K562 (cell line): ENCODE data around the gene DUOX2. TPM values are rescaled to one million over a fixed set of nuclear protein-coding genes. Genes with fewer than 3 reads are reported as not detected.

ENCODE experiments used
- ATF1 ChIP-seq, 2 experiments: fragments of 450-650 bp in 1 of 2; IDR thresholded peaks; 2 replicates each; pipeline ENCODE4 v1.6.1; 2016; ENCODE audit warnings: missing compliant biosample characterization in 1 of 2, missing genetic modification characterization in 1 of 2
- CREB3L1 ChIP-seq: fragments of 450-650 bp; IDR thresholded peaks from 2 replicates; pipeline ENCODE4 v1.6.1; 2014; ENCODE audit warnings: low read depth, mild to moderate bottlenecking, moderate library complexity, borderline replicate concordance
- CTBP1 ChIP-seq: fragments of 450-650 bp; IDR thresholded peaks from 2 replicates; pipeline ENCODE4 v1.6.1; 2016; ENCODE audit warnings: borderline replicate concordance
- E2F4 ChIP-seq: sonication (generic); formaldehyde crosslinking; IDR thresholded peaks from 2 replicates; pipeline ENCODE4 v1.8.0; 2022; ENCODE audit warnings: mild to moderate bottlenecking, low read depth, missing genetic modification reagents
- FOS ChIP-seq: IDR thresholded peaks from 3 replicates; pipeline ENCODE4 v1.6.1; 2011; ENCODE audit not compliant: insufficient read length; ENCODE audit errors: extremely low read depth
- FOSL1 ChIP-seq: fragments of 200-800 bp; sonication (Bioruptor generic); conservative IDR thresholded peaks from 2 replicates; pipeline ENCODE4 v1.6.1; 2016; ENCODE audit warnings: missing genetic modification characterization, missing compliant biosample characterization
- GATA2 ChIP-seq: sonication (generic); formaldehyde crosslinking; IDR thresholded peaks from 2 replicates; pipeline ENCODE4 v1.4.0; 2020; ENCODE audit warnings: mild to moderate bottlenecking, missing genetic modification reagents
- GATAD2A ChIP-seq: fragments of 450-650 bp; IDR thresholded peaks from 2 replicates; pipeline ENCODE4 v1.6.1; 2017
- GTF2E2 ChIP-seq: fragments of 200-800 bp; sonication (Bioruptor generic); IDR thresholded peaks from 2 replicates; pipeline ENCODE4 v1.6.1; 2016; ENCODE audit warnings: missing genetic modification characterization, missing compliant biosample characterization
- HIVEP1 ChIP-seq: fragments of 250-450 bp; sonication (Bioruptor Pico); IDR thresholded peaks from 2 replicates; pipeline ENCODE4 v1.4.0; 2020; ENCODE audit warnings: mild to moderate bottlenecking
- HNRNPH1 ChIP-seq: fragments of 200-400 bp; formaldehyde crosslinking; optimal IDR thresholded peaks from 2 replicates; pipeline ENCODE3; 2017; ENCODE audit warnings: low read depth, mild to moderate bottlenecking, low read length, moderate library complexity
- HOXB6 ChIP-seq: fragments of 250-450 bp; sonication (Bioruptor Pico); IDR thresholded peaks from 2 replicates; pipeline ENCODE4 v1.5.1; 2022; ENCODE audit warnings: mild to moderate bottlenecking, borderline replicate concordance
- KAT7 ChIP-seq: sonication (generic); formaldehyde crosslinking; IDR thresholded peaks from 2 replicates; pipeline ENCODE4 v1.8.0; 2022; ENCODE audit warnings: missing genetic modification reagents, mild to moderate bottlenecking, borderline replicate concordance
- LEF1 ChIP-seq: fragments of 450-650 bp; IDR thresholded peaks from 2 replicates; pipeline ENCODE4 v1.6.1; 2016; ENCODE audit warnings: mild to moderate bottlenecking
- RREB1 ChIP-seq: fragments of 250-450 bp; sonication (Bioruptor Pico); IDR thresholded peaks from 2 replicates; pipeline ENCODE4 v1.4.0; 2020
- SMAD3 ChIP-seq: fragments of 450-650 bp; formaldehyde crosslinking; conservative IDR thresholded peaks from 2 replicates; pipeline ENCODE4 v1.4.0; 2020; ENCODE audit warnings: mild to moderate bottlenecking
- SMARCA4 ChIP-seq: fragments of 450-650 bp; IDR thresholded peaks from 2 replicates; pipeline ENCODE4 v1.6.1; 2016
- TBP ChIP-seq: optimal IDR thresholded peaks from 2 replicates; pipeline ENCODE3; 2011; ENCODE audit warnings: low read depth, low read length, improper control_type of control experiment
- ZKSCAN1 ChIP-seq: fragments of 150-350 bp; IDR thresholded peaks from 2 replicates; pipeline ENCODE4 v1.6.1; 2016; ENCODE audit warnings: low read depth, low read length
- ZNF124 ChIP-seq: sonication (generic); formaldehyde crosslinking; IDR thresholded peaks from 2 replicates; pipeline ENCODE4 v1.8.1; 2022; ENCODE audit warnings: missing genetic modification reagents
- ZNF143 ChIP-seq: sonication (generic); formaldehyde crosslinking; IDR thresholded peaks from 2 replicates; pipeline ENCODE4 v1.9.0; 2022; ENCODE audit warnings: mild to moderate bottlenecking, missing genetic modification reagents
- ZNF436 ChIP-seq: fragments of 250-450, 450-650 bp; sonication (Bioruptor Pico); formaldehyde crosslinking; IDR thresholded peaks from 2 replicates; pipeline ENCODE4 v1.7.0; 2020; ENCODE audit warnings: mild to moderate bottlenecking
- ZNF586 ChIP-seq: fragments of 450-650 bp; formaldehyde crosslinking; conservative IDR thresholded peaks from 2 replicates; pipeline ENCODE4 v1.4.0; 2020; ENCODE audit warnings: mild to moderate bottlenecking, moderate library complexity
- ZNF75A ChIP-seq: fragments of 450-650 bp; formaldehyde crosslinking; IDR thresholded peaks from 2 replicates; pipeline ENCODE4 v1.4.0; 2020; ENCODE audit warnings: mild to moderate bottlenecking
- polyA plus RNA-seq, 8 experiments: library from polyadenylated mRNA; depleted of rRNA in 4 of 8; stranded (reverse) in 5 of 8; unstranded in 3 of 8; fragments of >200 nt; fragmentation: Nextera tagmentation in 2 of 8; fragmentation: Illumina TruSeq in 1 of 8; extraction: Ambion mirVana in 2 of 8; extraction: Trizol in 1 of 8; gene quantifications; 2 replicates each; pipeline versions ENCODE4 v1.2.1 to v1.2.3, GENCODE V29; 2011 to 2014; ENCODE audit warnings: inconsistent platforms in 1 of 8, missing spikeins in 1 of 8
- total RNA-seq, 7 experiments: library from RNA; depleted of rRNA in 6 of 7; stranded (reverse); fragments of >200 nt in 6 of 7; fragmentation: Illumina TruSeq in 2 of 7; extraction: Trizol in 2 of 7; gene quantifications; 2 replicates each; pipeline versions ENCODE4 v1.2.1 to v1.2.3, GENCODE V29; 2011 to 2021; ENCODE audit warnings: low replicate concordance in 1 of 7

Gene DUOX2
- total and polyA plus RNA-seq, 9 of the 15 experiments (the other 6 are each of a cell fraction or from before 2014, with no cell fraction given), result 0.01 to 0.03 (median 0.02) TPM; not detected in 6

- TF ChIP-seq ATF1 (CRISPR knock-in tag; IDR thresholded peaks at IDR 0.05) (no peak), ATF1 (tag; IDR thresholded peaks at IDR 0.05) (peak; percentile 55), ZKSCAN1 (no peak), HIVEP1 (CRISPR knock-in tag) (no peak), ZNF143 (no peak), HOXB6 (no peak), ZNF75A (CRISPR knock-in tag) (no peak), HNRNPH1 (no peak), TBP (peak; percentile 33), LEF1 (no peak), RREB1 (CRISPR knock-in tag) (no peak), ZNF436 (CRISPR knock-in tag) (no peak), GATA2 (CRISPR knock-in tag) (no peak), GATAD2A (no peak), ZNF124 (CRISPR knock-in tag) (no peak), KAT7 (no peak), FOSL1 (tag) (no peak), E2F4 (no peak), CTBP1 (peak; percentile 74; the same call in 1 of the 2 replicates), FOS (no peak), GTF2E2 (no peak), ZNF586 (CRISPR knock-in tag) (no peak), SMARCA4 (no peak), SMAD3 (no peak), CREB3L1 (no peak)
These were observed 4.2 kb upstream of the DUOX2 start (continued) for GRCh38 chr15:45118131-45118588.
